Kidney (tissue), 14 donors: ENCODE results near the gene HINT3. TPM values are rescaled to one million over a fixed set of nuclear protein-coding genes. Genes with fewer than 3 reads are reported as not detected.

Experiments used
- DNase-seq, 5 donors: peaks; one replicate each; pipeline ENCODE4 v3.0.0-alpha.2; 2013 to 2020
- FAIRE-seq: peaks from 2 replicates; lab custom pipeline; 2012; peaks lifted over from hg19 to GRCh38; lab: Jason Lieb, UNC
- H3K27ac ChIP-seq, 2 donors: one replicate each; pipeline ENCODE4 v1.7.0; 2013; ENCODE audit warnings: low read depth in 2 of 2, low read length in 2 of 2, inconsistent platforms in 1 of 2
- H3K27me3 ChIP-seq: one replicate; pipeline ENCODE4 v1.7.1; 2013; ENCODE audit warnings: low read length, inconsistent platforms; ENCODE audit not compliant: control insufficient read depth, insufficient read depth
- H3K36me3 ChIP-seq, 3 donors: one replicate each; pipeline versions ENCODE4 v1.7.0 to v1.7.1; 2013; ENCODE audit warnings: low read length in 3 of 3, control low read depth in 1 of 3, inconsistent platforms in 1 of 3; ENCODE audit not compliant: insufficient read depth in 3 of 3, control insufficient read depth in 2 of 3
- H3K4me1 ChIP-seq, 3 donors: one replicate each; pipeline versions ENCODE4 v1.7.0 to v1.7.1; 2013; ENCODE audit warnings: low read length in 3 of 3, inconsistent platforms in 1 of 3, low read depth in 1 of 3; ENCODE audit not compliant: control insufficient read depth in 2 of 3, insufficient read depth in 2 of 3
- H3K4me3 ChIP-seq, 3 donors: one replicate each; pipeline versions ENCODE4 v1.7.0 to v1.8.1; 2013; ENCODE audit warnings: low read length in 3 of 3, control low read depth in 1 of 3, inconsistent platforms in 1 of 3
- H3K9ac ChIP-seq, 3 donors: one replicate each; pipeline versions ENCODE4 v1.7.0 to v1.7.1; 2013; ENCODE audit warnings: low read length in 3 of 3, control low read depth in 1 of 3, inconsistent platforms in 1 of 3
- H3K9me3 ChIP-seq, 3 donors: one replicate each; pipeline versions ENCODE4 v1.7.0 to v1.7.1; 2013; ENCODE audit warnings: low read length in 3 of 3, control low read depth in 1 of 3, inconsistent platforms in 1 of 3; ENCODE audit not compliant: control insufficient read depth in 2 of 3, insufficient read depth in 1 of 3
- intact Hi-C: fragments of 100-400 bp; cut with DNase I; formaldehyde crosslinking; loops from one replicate; pipeline ENCODE4 v1.11.1; 2022
- polyA plus RNA-seq: library from polyadenylated mRNA; stranded (reverse); fragments of 350-450 nt; fragmentation: Illumina TruSeq; extraction: RNeasy Lipid Tissue Mini Kit (QIAGEN cat#74804); gene quantifications from one replicate; pipeline ENCODE4 v1.2.3, GENCODE V29; 2014; ENCODE audit warnings: low read depth, low replicate concordance; ENCODE audit not compliant: insufficient read depth
- total RNA-seq: library from RNA; stranded (reverse); fragmentation: NEBNext Ultra II Directional; extraction: Animal tissue kit (Norgen Biotek cat#: 25700); gene quantifications from one replicate; pipeline ENCODE4 v1.2.1, GENCODE V29; 2021
- TF ChIP-seq, protein P1 (sequence below): IDR thresholded peaks from 3 replicates; pipeline ENCODE4 v1.5.1; 2012; ENCODE audit warnings: mild to moderate bottlenecking, moderate library complexity, borderline replicate concordance; ENCODE audit not compliant: insufficient read depth; ENCODE audit errors: extremely low read depth
- donor health status: control.
- donor health status: control.
- donor health status: control.
- donor health status: control.
- donor health status: control.
- donor health status: DM: yes; HTN: yes; CAD: no.
- donor health status: Normal renal cell carcinoma (clear cell type).

Gene HINT3
- total and polyA plus RNA-seq, 2 donors from 2014 or later = 18.9 to 21.4 TPM

DNA sequence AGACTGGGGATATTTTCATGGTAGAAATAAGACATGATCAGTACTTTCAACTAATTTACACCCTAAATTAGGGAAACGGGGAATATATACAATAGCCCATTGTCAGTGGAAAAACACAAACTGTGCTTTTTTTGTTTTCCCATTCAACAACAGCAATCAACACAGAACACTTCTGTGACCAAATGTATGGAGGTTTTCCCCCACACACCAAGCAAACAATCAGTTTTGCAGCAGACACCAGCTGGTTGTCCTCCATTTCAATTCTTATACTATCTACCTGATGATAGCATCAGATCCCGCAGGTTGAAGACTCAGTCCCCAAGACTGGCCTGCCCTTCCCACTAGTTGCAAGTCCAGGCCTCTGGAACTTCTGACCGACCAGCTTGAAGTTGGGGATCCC is 4.5 kb downstream of the HINT3 start:
- FAIRE-seq (no peak), DNase-seq (no peak)
- Histone ChIP-seq H3K4me1 (peaks cover 4 to 14% (median 10%) of the 10 kb centered on the region in 3 donors), H3K27me3 (no peaks in the 10 kb centered on the region), H3K9me3 (no peaks in the 10 kb centered on the region), H3K36me3 (no peaks in the 10 kb centered on the region), H3K9ac (no peak overlapping the region), H3K27ac (no peak overlapping the region), H3K4me3 (no peak overlapping the region)
- intact Hi-C loops = no loop called here
- TF ChIP-seq, protein P1, sequence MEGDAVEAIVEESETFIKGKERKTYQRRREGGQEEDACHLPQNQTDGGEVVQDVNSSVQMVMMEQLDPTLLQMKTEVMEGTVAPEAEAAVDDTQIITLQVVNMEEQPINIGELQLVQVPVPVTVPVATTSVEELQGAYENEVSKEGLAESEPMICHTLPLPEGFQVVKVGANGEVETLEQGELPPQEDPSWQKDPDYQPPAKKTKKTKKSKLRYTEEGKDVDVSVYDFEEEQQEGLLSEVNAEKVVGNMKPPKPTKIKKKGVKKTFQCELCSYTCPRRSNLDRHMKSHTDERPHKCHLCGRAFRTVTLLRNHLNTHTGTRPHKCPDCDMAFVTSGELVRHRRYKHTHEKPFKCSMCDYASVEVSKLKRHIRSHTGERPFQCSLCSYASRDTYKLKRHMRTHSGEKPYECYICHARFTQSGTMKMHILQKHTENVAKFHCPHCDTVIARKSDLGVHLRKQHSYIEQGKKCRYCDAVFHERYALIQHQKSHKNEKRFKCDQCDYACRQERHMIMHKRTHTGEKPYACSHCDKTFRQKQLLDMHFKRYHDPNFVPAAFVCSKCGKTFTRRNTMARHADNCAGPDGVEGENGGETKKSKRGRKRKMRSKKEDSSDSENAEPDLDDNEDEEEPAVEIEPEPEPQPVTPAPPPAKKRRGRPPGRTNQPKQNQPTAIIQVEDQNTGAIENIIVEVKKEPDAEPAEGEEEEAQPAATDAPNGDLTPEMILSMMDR = no peak

DNA sequence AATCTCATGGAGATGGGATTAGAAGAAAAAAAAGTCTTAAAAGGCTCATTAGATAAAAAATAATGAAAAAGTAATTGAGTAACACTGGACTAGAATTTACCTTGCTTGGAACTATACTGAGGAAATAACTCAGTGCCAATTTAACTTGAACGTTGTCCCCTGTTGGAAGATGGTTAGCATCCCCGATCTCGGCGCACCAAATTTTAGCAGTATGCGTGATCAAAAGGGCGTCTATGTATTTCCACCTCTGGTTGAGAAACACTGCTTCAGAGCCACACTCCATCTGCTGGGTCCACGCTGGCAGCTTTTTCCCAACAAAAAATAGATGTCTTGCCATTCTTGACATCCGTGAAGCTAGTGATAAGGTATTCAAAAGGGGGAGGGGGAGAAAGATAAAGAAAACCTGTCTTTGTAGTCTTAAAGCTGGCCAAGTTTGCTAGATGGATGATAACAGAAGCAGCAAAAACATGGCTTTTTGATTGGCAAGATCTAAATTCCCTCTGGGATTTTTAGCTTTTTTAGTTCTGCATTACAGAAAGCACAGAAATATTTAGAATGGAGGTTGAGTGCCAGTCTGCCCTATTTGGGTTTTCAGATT is 6.4 kb downstream of the HINT3 start:
- intact Hi-C loops = no loop called here
- Histone ChIP-seq H3K4me3 (no peak overlapping the region), H3K4me1 (peaks cover 4 to 10% (median 8%) of the 10 kb centered on the region in 3 donors), H3K9ac (no peak overlapping the region), H3K27me3 (no peaks in the 10 kb centered on the region), H3K36me3 (peaks cover 0 to 2% (median 1%) of the 10 kb centered on the region in 3 donors), H3K9me3 (no peaks in the 10 kb centered on the region), H3K27ac (no peak overlapping the region)
- DNase-seq (no peak), FAIRE-seq (no peak)
- TF ChIP-seq, protein P1 = no peak

DNA sequence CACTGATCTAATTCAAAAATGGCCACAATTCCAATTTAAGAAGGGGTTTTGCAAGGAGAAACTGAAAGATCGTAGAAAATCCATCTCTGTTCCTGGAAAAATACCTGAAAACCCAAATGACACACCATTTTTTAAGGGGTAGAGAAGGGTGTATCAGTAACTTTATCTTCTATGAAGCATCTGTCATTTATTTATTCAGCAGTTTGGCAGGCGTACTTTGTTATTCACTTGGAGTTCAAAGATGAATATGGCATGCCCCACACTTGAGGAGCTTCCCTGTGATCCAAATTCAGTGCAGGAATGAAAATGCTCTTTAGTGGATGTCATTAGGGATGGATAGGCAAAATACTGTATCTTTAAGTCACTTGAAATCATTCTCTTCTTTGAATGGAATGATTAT is 7.2 kb downstream of the HINT3 start:
- no peak overlapping the region for H3K4me3 ChIP-seq
- H3K9me3 ChIP-seq = no peaks in the 10 kb centered on the region
- H3K9ac ChIP-seq = no peak overlapping the region
- no peaks in the 10 kb centered on the region for H3K27me3 ChIP-seq
- H3K4me1 ChIP-seq = peaks cover 0 to 3% (median under 1%) of the 10 kb centered on the region in 3 donors
- H3K36me3 ChIP-seq = peaks cover 0 to 6% (median 4%) of the 10 kb centered on the region in 3 donors
- TF ChIP-seq, protein P1 = no peak
- FAIRE-seq = no peak
- intact Hi-C loops = no loop called here
- H3K27ac ChIP-seq = no peak overlapping the region
- DNase-seq = no peak
